H9 (cell line): ENCODE data around the gene TMEM95. TPM values are rescaled to one million over a fixed set of nuclear protein-coding genes. Genes with fewer than 3 reads are reported as not detected.

Experiments used
- DNase-seq: peaks from one replicate; pipeline ENCODE4 v3.0.0-alpha.2; 2017
- H2AFZ ChIP-seq: one replicate; pipeline ENCODE4 v1.6.1; 2013; ENCODE audit warnings: mild to moderate bottlenecking, low read length, control low read depth, moderate library complexity
- H2AK5ac ChIP-seq: 2 replicates; pipeline ENCODE4 v1.6.1; 2013; ENCODE audit warnings: low read length, control low read depth, mixed read lengths; ENCODE audit not compliant: insufficient read length
- H2BK120ac ChIP-seq: one replicate; pipeline ENCODE4 v1.6.1; 2013; ENCODE audit warnings: low read depth, mild to moderate bottlenecking, low read length, control low read depth, inconsistent platforms; ENCODE audit not compliant: poor library complexity, severe bottlenecking
- H2BK12ac ChIP-seq: 2 replicates; pipeline ENCODE4 v1.6.1; 2013; ENCODE audit warnings: low read length, control low read depth, mixed read lengths, low read depth; ENCODE audit not compliant: insufficient read length
- H2BK15ac ChIP-seq: 2 replicates; pipeline ENCODE4 v1.6.1; 2013; ENCODE audit warnings: low read depth, low read length, control low read depth
- H2BK20ac ChIP-seq: one replicate; pipeline ENCODE4 v1.6.1; 2013; ENCODE audit warnings: low read depth, mild to moderate bottlenecking, low read length, control low read depth, inconsistent platforms; ENCODE audit not compliant: poor library complexity, severe bottlenecking
- H2BK5ac ChIP-seq: 2 replicates; pipeline ENCODE4 v1.6.1; 2013; ENCODE audit warnings: low read length, control low read depth, mixed read lengths; ENCODE audit not compliant: insufficient read length
- H3K14ac ChIP-seq: 2 replicates; pipeline ENCODE4 v1.6.1; 2013; ENCODE audit warnings: low read length, control low read depth; ENCODE audit not compliant: insufficient read depth
- H3K18ac ChIP-seq: 2 replicates; pipeline ENCODE4 v1.6.1; 2013; ENCODE audit warnings: low read depth, mild to moderate bottlenecking, mixed read lengths, low read length, control low read depth; ENCODE audit not compliant: insufficient read length
- H3K23ac ChIP-seq: 2 replicates; pipeline ENCODE4 v1.6.1; 2013; ENCODE audit warnings: low read length, control low read depth, mixed read lengths, low read depth; ENCODE audit not compliant: insufficient read length
- H3K23me2 ChIP-seq: 2 replicates; pipeline ENCODE4 v1.6.1; 2013; ENCODE audit warnings: low read depth, mild to moderate bottlenecking, mixed read lengths, low read length, control low read depth; ENCODE audit not compliant: insufficient read length, poor library complexity, severe bottlenecking
- H3K27ac ChIP-seq: 2 replicates; pipeline ENCODE4 v1.5.1; 2013; ENCODE audit warnings: low read length, control low read depth, mixed read lengths, low read depth; ENCODE audit not compliant: insufficient read length
- H3K27me3 ChIP-seq: 2 replicates; pipeline ENCODE4 v1.6.1; 2013; ENCODE audit warnings: low read length, control low read depth, inconsistent platforms; ENCODE audit not compliant: insufficient read depth
- H3K4ac ChIP-seq: 2 replicates; pipeline ENCODE4 v1.6.1; 2013; ENCODE audit warnings: low read depth, mild to moderate bottlenecking, control low read depth, inconsistent platforms, low read length, moderate library complexity
- H3K4me1 ChIP-seq: 2 replicates; pipeline ENCODE4 v1.6.1; 2013; ENCODE audit warnings: low read length, control low read depth, inconsistent platforms; ENCODE audit not compliant: insufficient read depth
- H3K4me2 ChIP-seq: 2 replicates; pipeline ENCODE4 v1.6.1; 2013; ENCODE audit warnings: low read length, control low read depth, mixed read lengths; ENCODE audit not compliant: insufficient read length, insufficient read depth
- H3K56ac ChIP-seq: 2 replicates; pipeline ENCODE4 v1.6.1; 2013; ENCODE audit warnings: low read depth, mild to moderate bottlenecking, mixed read lengths, low read length, control low read depth; ENCODE audit not compliant: insufficient read length
- H3K79me1 ChIP-seq: 2 replicates; pipeline ENCODE4 v1.6.1; 2013; ENCODE audit warnings: low read depth, mild to moderate bottlenecking, moderate library complexity, low read length, control low read depth, inconsistent platforms; ENCODE audit not compliant: insufficient read depth, poor library complexity, severe bottlenecking
- H3K79me2 ChIP-seq: 2 replicates; pipeline ENCODE4 v1.6.1; 2013; ENCODE audit warnings: low read length, control low read depth, inconsistent platforms; ENCODE audit not compliant: insufficient read depth
- H3K9ac ChIP-seq: 2 replicates; pipeline ENCODE4 v1.6.1; 2013; ENCODE audit warnings: low read length, control low read depth, mixed read lengths; ENCODE audit not compliant: insufficient read length; ENCODE audit errors: extremely low read depth
- H3K9me3 ChIP-seq: one replicate; pipeline ENCODE4 v1.6.1; 2013; ENCODE audit warnings: low read depth, low read length, inconsistent platforms; ENCODE audit not compliant: control insufficient read depth
- H3T11ph ChIP-seq: one replicate; pipeline ENCODE4 v1.6.1; 2013; ENCODE audit warnings: mild to moderate bottlenecking, low read length, control low read depth, inconsistent platforms
- H4K20me1 ChIP-seq: one replicate; pipeline ENCODE4 v1.6.1; 2013; ENCODE audit not compliant: control insufficient read depth, insufficient read length, insufficient read depth
- H4K5ac ChIP-seq: 2 replicates; pipeline ENCODE4 v1.6.1; 2013; ENCODE audit warnings: low read depth, mild to moderate bottlenecking, mixed read lengths, low read length, control low read depth; ENCODE audit not compliant: insufficient read length
- H4K8ac ChIP-seq: replicated peaks from 2 replicates; pipeline ENCODE4 v1.6.1; 2013; ENCODE audit warnings: low read length, control low read depth, mixed read lengths, low read depth; ENCODE audit not compliant: insufficient read length
- H4K91ac ChIP-seq: 2 replicates; pipeline ENCODE4 v1.6.1; 2013; ENCODE audit warnings: low read depth, mild to moderate bottlenecking, moderate library complexity, mixed read lengths, low read length, control low read depth; ENCODE audit not compliant: insufficient read length
- H3K27ac Mint-ChIP-seq, 3 experiments: 2 replicates in 2 of 3; 3 replicates in 1 of 3; pipeline ENCODE4 v1.8.0; 2020 to 2021; ENCODE audit warnings: mixed read lengths in 3 of 3, mild to moderate bottlenecking in 1 of 3, moderate library complexity in 1 of 3
- H3K27me3 Mint-ChIP-seq: 2 replicates; pipeline ENCODE4 v1.8.0; 2021; ENCODE audit warnings: low read depth, mild to moderate bottlenecking, moderate library complexity, mixed read lengths
- H3K36me3 Mint-ChIP-seq, 3 experiments: 2 replicates in 2 of 3; 3 replicates in 1 of 3; pipeline ENCODE4 v1.8.0; 2020 to 2021; ENCODE audit warnings: low read depth in 3 of 3, mixed read lengths in 3 of 3; ENCODE audit not compliant: insufficient read depth in 1 of 3
- H3K4me1 Mint-ChIP-seq, 2 experiments: 2 replicates each; pipeline ENCODE4 v1.8.0; 2020; ENCODE audit warnings: mixed read lengths in 2 of 2
- H3K4me3 Mint-ChIP-seq, 2 experiments: 2 replicates in 1 of 2; 3 replicates in 1 of 2; pipeline ENCODE4 v1.8.0; 2020 to 2021; ENCODE audit warnings: mild to moderate bottlenecking in 2 of 2, mixed read lengths in 2 of 2, moderate library complexity in 1 of 2
- H3K9me3 Mint-ChIP-seq, 2 experiments: 2 replicates in 1 of 2; 3 replicates in 1 of 2; pipeline ENCODE4 v1.8.0; 2020; ENCODE audit warnings: mild to moderate bottlenecking in 2 of 2, mixed read lengths in 2 of 2, moderate library complexity in 1 of 2
- CTCF ChIP-seq: fragments of 200-600 bp; sonication (generic); conservative IDR thresholded peaks from 3 replicates; pipeline ENCODE4 v1.8.0; 2021; ENCODE audit warnings: antibody characterized with exemption, mild to moderate bottlenecking
- WGBS: extraction: QIAGEN DNeasy Blood & Tissue Kit; methylation state at CpG from one replicate; pipeline ENCODE4 v1.1.7; 2013; ENCODE audit warnings: missing lambda C conversion rate, low lambda C conversion rate, mixed read lengths; ENCODE audit not compliant: insufficient read length; ENCODE audit errors: extremely low coverage; 5-methylcytosine and 5-hydroxymethylcytosine counted together
- total RNA-seq: library from RNA; stranded (reverse); gene quantifications from 2 replicates; pipeline ENCODE4 v1.2.1, GENCODE V29; 2021

The TMEM95 gene
- total RNA-seq, 1 experiment from 2014 or later = not detected

GRCh38 chr17:7317161-7317803 lies 37.7 kb upstream of the TMEM95 start:
- Histone ChIP-seq H3K4me2 (no peak overlapping the region), H4K8ac (no peak overlapping the region), H3K79me2 (no peaks in the 10 kb centered on the region), H2BK20ac (no peak overlapping the region), H3K23me2 (peaks cover 10% of the 10 kb centered on the region), H3K9ac (no peak overlapping the region), H2AK5ac (no peak overlapping the region), H3K4ac (no peak overlapping the region), H3K14ac (no peak overlapping the region), H4K91ac (no peak overlapping the region), H2BK15ac (no peak overlapping the region), H4K5ac (no peak overlapping the region), H2AFZ (no peak overlapping the region), H3K4me1 (no peaks in the 10 kb centered on the region), H2BK12ac (no peak overlapping the region), H3K9me3 (no peaks in the 10 kb centered on the region), H4K20me1 (no peaks in the 10 kb centered on the region), H2BK5ac (no peak overlapping the region), H3T11ph (no peak overlapping the region), H3K23ac (no peak overlapping the region), H2BK120ac (no peak overlapping the region), H3K27ac (no peak overlapping the region), H3K56ac (no peak overlapping the region), H3K79me1 (no peaks in the 10 kb centered on the region), H3K27me3 (no peaks in the 10 kb centered on the region), H3K18ac (no peak overlapping the region)
- peaks cover 42 to 78% (median 74%) of the 10 kb centered on the region in 3 experiments for H3K36me3 Mint-ChIP-seq
- H3K27me3 Mint-ChIP-seq = no peaks in the 10 kb centered on the region; the same call in 1 of the 2 replicates
- peaks cover 16% of the 10 kb centered on the region in 2 experiments for H3K4me1 Mint-ChIP-seq
- TF ChIP-seq CTCF = no peak
- H3K9me3 Mint-ChIP-seq = no peaks in the 10 kb centered on the region; a peak in 1 of 5 replicates
- peak overlapping the region; percentile 26 to 71; a peak in 3 of 5 replicates for H3K4me3 Mint-ChIP-seq
- peak overlapping the region in 2 of 3 experiments; percentile 39 to 84; a peak in 2 of 7 replicates for H3K27ac Mint-ChIP-seq
- no CpG with 5 or more reads among the region's 16 CpGs for WGBS
- DNase-seq = no peak
